Measurements from ENCODE around the gene GSTM2.
"Not testable (repeated sequence)": the region's sequence is repeated elsewhere in the genome, so short reads cannot be mapped to it uniquely, and the experiment has no call there.

DNA sequence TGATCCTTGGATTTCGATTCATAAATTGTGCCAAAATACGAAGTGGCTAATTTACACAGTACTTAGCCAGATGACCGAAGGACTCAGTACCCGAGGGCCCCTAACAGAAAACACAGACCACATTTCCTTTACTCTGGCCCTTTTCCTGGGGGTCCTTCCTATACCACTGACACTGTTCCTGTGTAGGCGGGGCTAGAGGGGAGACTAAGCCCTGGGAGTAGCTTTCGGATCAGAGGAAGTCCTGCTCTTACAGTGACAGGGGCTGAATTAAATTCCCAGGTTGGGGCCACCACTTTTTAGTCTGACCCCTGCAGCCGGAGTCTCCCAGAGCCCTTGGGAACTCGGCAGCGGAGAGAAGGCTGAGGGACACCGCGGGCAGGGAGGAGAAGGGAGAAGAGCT is 19.3 kb downstream of the GSTM2 start:
- TF ChIP-seq EP300 (IDR thresholded peaks at IDR 0.05; ENCODE audit: low read depth): not testable (repeated sequence)
- TF ChIP-seq, protein P1, sequence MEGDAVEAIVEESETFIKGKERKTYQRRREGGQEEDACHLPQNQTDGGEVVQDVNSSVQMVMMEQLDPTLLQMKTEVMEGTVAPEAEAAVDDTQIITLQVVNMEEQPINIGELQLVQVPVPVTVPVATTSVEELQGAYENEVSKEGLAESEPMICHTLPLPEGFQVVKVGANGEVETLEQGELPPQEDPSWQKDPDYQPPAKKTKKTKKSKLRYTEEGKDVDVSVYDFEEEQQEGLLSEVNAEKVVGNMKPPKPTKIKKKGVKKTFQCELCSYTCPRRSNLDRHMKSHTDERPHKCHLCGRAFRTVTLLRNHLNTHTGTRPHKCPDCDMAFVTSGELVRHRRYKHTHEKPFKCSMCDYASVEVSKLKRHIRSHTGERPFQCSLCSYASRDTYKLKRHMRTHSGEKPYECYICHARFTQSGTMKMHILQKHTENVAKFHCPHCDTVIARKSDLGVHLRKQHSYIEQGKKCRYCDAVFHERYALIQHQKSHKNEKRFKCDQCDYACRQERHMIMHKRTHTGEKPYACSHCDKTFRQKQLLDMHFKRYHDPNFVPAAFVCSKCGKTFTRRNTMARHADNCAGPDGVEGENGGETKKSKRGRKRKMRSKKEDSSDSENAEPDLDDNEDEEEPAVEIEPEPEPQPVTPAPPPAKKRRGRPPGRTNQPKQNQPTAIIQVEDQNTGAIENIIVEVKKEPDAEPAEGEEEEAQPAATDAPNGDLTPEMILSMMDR (IDR thresholded peaks at IDR 0.05): not testable (repeated sequence)
